ENCODE data around the gene GLS.
A peak's percentile ranks its signal among the peaks of the same experiment; 100 is the strongest.
"Not testable (repeated sequence)": the region's sequence is repeated elsewhere in the genome, so short reads cannot be mapped to it uniquely, and the experiment has no call there.

GLS gene

DNA sequence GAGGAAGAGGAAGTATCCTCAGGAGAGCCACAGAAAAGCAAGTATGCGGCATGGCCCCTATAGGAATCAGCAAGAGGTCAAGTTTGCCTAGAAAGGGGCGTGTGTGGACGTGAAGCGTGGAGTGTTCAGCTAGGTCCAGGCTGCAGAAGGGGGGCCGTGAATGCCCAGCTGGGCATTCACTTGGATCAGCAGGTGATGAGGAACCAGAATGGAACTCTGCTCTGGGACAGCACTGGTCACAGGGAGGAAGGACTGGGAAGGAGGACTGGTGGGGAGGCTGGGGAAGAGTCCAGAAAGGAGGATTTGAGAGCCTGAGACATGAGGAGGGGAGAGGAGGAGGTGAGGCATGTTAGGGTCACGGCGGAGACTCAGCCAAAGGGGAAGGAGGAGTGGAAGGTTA is 113.5 kb downstream of the GLS start:
- Mint-ChIP-seq H3K36me3 (ENCODE audit: low read depth) (peaks cover 79% of the 10 kb centered on the region), H3K9me3 (no peaks in the 10 kb centered on the region), H3K4me3 (no peak overlapping the region), H3K4me1 (peaks cover 14% of the 10 kb centered on the region), H3K27me3 (ENCODE audit: low read depth) (no peaks in the 10 kb centered on the region), H3K27ac (no peak overlapping the region)
- TF ChIP-seq, protein P1, sequence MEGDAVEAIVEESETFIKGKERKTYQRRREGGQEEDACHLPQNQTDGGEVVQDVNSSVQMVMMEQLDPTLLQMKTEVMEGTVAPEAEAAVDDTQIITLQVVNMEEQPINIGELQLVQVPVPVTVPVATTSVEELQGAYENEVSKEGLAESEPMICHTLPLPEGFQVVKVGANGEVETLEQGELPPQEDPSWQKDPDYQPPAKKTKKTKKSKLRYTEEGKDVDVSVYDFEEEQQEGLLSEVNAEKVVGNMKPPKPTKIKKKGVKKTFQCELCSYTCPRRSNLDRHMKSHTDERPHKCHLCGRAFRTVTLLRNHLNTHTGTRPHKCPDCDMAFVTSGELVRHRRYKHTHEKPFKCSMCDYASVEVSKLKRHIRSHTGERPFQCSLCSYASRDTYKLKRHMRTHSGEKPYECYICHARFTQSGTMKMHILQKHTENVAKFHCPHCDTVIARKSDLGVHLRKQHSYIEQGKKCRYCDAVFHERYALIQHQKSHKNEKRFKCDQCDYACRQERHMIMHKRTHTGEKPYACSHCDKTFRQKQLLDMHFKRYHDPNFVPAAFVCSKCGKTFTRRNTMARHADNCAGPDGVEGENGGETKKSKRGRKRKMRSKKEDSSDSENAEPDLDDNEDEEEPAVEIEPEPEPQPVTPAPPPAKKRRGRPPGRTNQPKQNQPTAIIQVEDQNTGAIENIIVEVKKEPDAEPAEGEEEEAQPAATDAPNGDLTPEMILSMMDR (IDR thresholded peaks at IDR 0.05; ENCODE audit: unreplicated experiment in 3 of 3), result no peak

DNA sequence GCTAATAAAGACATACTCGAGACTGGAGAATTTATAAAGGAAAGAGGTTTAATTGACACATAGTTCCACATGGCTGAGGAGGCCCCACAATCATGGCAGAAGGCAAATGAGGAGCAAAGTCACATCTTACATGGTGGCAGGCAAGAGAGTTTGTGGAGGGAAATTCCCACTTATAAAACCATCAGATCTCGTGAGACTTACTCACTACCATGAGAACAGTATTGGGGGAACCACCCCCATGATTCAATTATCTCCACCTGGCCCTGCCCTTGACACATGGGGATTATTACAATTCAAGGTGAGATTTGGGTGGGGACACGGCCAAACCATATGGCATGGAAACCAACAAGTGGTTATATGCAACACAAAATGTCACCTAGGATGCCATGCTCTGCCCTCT is 114.7 kb downstream of the GLS start:
- H3K36me3 Mint-ChIP-seq (ENCODE audit: low read depth), result peaks cover 80% of the 10 kb centered on the region
- H3K9me3 Mint-ChIP-seq; H3K4me1 Mint-ChIP-seq; H3K4me3 Mint-ChIP-seq; H3K27ac Mint-ChIP-seq; H3K27me3 Mint-ChIP-seq (ENCODE audit: low read depth): not testable (repeated sequence)

DNA sequence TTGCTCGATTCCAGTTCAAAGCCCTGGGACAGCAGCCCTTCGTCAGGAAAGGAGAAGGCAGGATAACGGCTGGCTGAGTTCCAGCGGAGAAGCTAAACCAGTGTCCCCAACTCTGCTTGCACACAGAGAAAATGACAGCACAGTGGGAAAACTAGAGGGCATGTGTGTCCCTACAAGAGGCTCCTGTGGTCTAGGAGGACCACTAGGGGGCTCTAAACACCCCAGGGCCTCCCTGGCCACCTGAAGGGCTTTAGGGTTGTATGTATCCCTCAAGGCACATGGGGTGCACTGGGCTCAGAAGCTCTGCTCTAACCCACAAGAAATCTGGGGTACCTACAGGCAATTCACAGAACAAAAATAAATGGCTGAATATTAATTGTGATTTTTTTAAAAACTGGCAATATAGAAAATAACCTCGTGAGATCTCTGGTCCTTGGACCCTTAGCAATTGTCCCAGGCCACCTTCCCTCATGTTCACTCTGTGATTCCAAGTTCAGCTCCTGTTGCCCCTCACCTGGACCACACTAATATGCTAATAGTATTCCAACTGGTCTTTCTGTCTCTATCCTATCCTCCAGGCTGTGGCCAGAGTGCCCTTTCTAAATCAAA is 115.8 kb downstream of the GLS start:
- H3K27me3 Mint-ChIP-seq (ENCODE audit: low read depth), result no peaks in the 10 kb centered on the region
- no peak overlapping the region for H3K4me3 Mint-ChIP-seq

DNA sequence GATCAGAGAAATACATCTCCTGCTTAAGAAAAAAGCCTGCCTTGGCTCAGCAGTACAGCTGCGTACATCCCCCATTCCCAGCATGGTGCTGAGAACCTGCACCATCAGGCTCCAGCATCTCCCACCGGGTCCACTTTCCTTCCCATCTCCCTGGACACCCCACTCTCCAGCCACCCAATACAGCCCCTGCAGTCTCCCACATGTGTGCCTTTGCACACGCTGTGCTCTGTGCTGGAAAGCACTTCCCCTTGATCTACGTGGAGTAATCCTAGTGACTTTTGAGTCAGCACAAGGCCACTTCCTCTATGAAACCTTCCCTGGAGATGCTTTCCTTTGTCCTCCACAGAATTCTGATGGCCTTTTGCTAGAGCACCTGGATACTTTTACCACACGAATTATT is 116.3 kb downstream of the GLS start:
- Mint-ChIP-seq H3K4me3 (no peak overlapping the region), H3K36me3 (ENCODE audit: low read depth) (peaks cover 85% of the 10 kb centered on the region), H3K27me3 (ENCODE audit: low read depth) (no peaks in the 10 kb centered on the region), H3K4me1 (peaks cover 5% of the 10 kb centered on the region), H3K9me3 (no peaks in the 10 kb centered on the region), H3K27ac (no peak overlapping the region)
- TF ChIP-seq, protein P1 (IDR thresholded peaks at IDR 0.05; ENCODE audit: unreplicated experiment in 3 of 3), result no peak

More for the DNA sequence above, 115.8 kb downstream of the GLS start:
- H3K9me3 Mint-ChIP-seq, result no peaks in the 10 kb centered on the region
- peaks cover 85% of the 10 kb centered on the region for H3K36me3 Mint-ChIP-seq (ENCODE audit: low read depth)
- peaks cover 5% of the 10 kb centered on the region for H3K4me1 Mint-ChIP-seq
- TF ChIP-seq, protein P1 (IDR thresholded peaks at IDR 0.05; ENCODE audit: unreplicated experiment in 3 of 3), result peak; percentile 40 to 57 (median 48)
- H3K27ac Mint-ChIP-seq, result no peak overlapping the region

DNA sequence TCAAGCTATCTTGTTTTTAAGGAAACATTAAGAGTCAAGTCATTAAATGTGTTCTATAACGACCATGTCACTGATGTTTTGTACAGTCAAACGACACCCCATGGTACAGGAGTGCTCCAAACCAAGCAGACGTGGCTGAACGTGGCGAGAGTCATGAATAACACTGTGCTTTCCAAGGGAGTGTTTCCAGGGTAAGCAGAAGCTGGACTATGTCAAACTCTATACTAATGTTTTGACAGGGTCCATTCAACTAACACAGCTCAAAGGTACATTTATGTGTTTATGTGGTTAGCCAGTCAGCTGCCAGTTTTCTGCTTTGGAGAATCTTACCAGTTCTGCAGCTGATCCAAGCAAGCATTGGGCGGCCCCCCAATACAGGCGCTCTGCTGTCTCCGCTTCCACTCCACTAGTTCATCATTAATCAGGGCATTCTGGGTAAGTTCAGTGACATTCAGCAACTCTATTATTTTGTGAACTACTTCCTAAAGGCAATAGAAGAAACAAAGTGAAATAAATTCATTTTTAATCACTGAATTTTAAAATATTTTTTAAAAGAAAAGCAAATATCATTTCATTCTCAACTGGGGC is 117.0 kb downstream of the GLS start:
- TF ChIP-seq, protein P1 (IDR thresholded peaks at IDR 0.05; ENCODE audit: unreplicated experiment in 3 of 3), result no peak
- H3K36me3 Mint-ChIP-seq (ENCODE audit: low read depth), result peaks cover 86% of the 10 kb centered on the region
- peaks cover 5% of the 10 kb centered on the region for H3K4me1 Mint-ChIP-seq

GRCh38 chr2:190999058-190999457 is 118.4 kb downstream of the GLS start:
- H3K27me3 Mint-ChIP-seq (ENCODE audit: low read depth), result no peaks in the 10 kb centered on the region
- no peaks in the 10 kb centered on the region for H3K4me1 Mint-ChIP-seq
- H3K27ac Mint-ChIP-seq, result no peak overlapping the region
- TF ChIP-seq, protein P1 (IDR thresholded peaks at IDR 0.05; ENCODE audit: unreplicated experiment in 3 of 3), result no peak
- H3K9me3 Mint-ChIP-seq, result no peaks in the 10 kb centered on the region
- H3K36me3 Mint-ChIP-seq (ENCODE audit: low read depth), result peaks cover 89% of the 10 kb centered on the region
- H3K4me3 Mint-ChIP-seq, result no peak overlapping the region

More for the DNA sequence above, 117.0 kb downstream of the GLS start:
- H3K4me3 Mint-ChIP-seq, result no peak overlapping the region
- H3K27ac Mint-ChIP-seq, result no peak overlapping the region
- no peaks in the 10 kb centered on the region for H3K9me3 Mint-ChIP-seq
- H3K27me3 Mint-ChIP-seq (ENCODE audit: low read depth), result no peaks in the 10 kb centered on the region
